Stimulated activated naive CD4-positive, alpha-beta T cell treated with Interleukin-2 at 50 U/mL for 16 hours (primary cell): ENCODE results near the gene HNRNPUL1.

Experiments used
- DNase-seq: peaks from one replicate; lab custom pipeline; 2025; lab: John Stamatoyannopoulos, UW

Gene HNRNPUL1

GRCh38 chr19:41234512-41235168 is 29.5 kb upstream of the HNRNPUL1 start:
- DNase-seq, result no peak

- DNase-seq, result no peak
Measured at GRCh38 chr19:41235480-41235879, 28.7 kb upstream of the HNRNPUL1 start.

DNA sequence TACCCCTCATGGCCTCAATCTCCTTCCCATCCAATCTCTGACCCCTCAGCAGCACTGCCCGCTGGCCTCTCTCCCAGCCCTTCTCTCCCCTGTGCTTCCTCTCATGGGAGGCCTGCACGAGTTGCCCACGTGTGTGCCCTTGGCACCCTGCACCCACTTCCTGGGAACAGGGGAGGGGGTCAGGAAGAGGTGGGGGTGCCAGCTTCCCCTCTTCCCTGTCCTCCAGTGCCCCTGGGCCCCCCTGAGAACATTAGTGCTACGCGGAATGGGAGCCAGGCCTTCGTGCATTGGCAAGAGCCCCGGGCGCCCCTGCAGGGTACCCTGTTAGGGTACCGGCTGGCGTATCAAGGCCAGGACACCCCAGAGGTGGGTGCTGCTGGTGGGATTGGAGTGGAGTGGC is 25.9 kb upstream of the HNRNPUL1 start:
- no peak for DNase-seq

GRCh38 chr19:41239363-41239762 is 24.8 kb upstream of the HNRNPUL1 start:
- no peak for DNase-seq

DNA sequence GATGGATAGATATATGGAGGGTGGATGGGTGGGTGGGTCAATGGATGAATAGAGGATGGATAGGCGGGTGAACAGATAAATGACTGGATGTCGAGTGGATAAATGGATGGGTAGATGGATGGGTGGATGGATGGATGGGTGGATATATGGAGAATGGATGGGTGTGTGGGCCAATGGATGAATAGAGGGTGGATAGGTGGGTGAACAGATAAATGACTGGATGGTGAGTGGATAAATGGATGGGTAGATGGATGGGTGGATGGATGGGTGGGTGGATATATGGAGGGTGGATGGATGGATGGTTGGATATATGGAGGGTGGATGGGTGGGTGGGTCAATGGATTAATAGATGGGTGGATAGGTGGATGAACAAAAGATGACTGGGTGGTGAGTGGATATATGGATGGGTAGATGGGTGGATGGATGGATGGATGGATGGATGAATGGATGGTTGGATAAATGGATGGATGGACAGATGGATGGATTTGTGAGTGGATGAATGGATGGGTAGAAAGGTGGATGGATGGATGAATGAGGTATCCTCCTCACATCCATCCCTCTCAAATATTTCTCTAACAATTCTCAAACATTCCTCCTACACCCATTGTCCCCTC is 24.1 kb upstream of the HNRNPUL1 start:
- DNase-seq, result no peak

GRCh38 chr19:41241859-41242258 is 22.3 kb upstream of the HNRNPUL1 start:
- no peak for DNase-seq

DNA sequence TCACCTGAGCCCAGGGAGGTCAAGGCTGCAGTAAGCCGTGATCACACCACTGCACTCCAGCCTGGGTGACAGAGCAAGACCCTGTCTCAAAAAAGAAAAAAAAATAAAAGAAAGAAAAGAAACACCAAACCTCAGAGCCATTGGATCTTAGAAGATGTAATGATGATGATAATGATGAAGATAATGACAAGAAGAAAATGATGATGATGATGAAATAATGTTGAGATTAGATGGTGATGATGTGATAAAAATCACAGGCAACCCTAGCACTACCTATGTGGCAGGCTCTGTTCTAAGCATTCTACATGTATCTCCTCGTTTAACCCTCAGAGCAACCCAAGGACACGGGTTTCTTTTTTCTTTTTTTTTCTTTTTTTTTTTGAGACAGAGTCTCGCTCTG is 20.1 kb upstream of the HNRNPUL1 start:
- no peak for DNase-seq

DNA sequence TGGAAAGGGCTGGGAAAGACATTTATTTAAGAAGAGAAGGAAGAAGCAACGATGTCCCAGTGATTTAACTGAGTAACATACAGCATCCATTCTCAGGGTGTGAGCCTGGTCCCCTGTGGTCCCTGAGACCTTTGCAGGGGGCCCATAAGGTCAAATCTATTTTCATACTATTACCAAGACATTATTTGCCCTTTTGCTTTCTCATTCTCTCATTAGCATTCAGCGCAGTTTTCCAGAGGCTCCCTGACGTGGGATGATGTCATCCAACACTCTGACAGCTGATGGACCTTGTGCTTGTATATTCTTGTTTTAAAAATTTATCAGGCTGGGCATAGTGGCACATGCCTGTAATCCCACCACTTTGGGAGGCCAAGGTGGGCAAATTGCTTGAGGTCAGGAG is 18.3 kb upstream of the HNRNPUL1 start:
- no peak for DNase-seq

DNA sequence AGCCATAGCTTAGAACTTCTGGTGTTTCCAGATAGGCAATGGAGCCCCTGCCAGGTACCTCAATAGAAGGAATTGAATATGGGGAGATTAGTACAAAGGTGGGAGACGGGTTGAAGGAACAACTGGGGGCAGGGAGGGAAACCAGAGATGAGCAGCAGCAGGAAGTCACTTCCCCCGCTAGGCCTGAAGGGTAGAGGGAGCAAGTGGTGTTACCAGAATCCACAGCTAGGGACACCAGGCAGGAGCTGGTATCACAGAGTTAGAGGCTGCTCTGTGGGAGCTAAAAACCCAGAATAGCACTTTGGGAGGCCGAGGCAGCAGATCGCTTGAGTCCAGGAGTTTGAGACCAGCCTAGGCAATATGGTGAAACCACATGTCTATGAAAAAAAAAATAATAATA is 15.3 kb upstream of the HNRNPUL1 start:
- no peak for DNase-seq

GRCh38 chr19:41249707-41250423 is 14.3 kb upstream of the HNRNPUL1 start:
- DNase-seq, result no peak

DNA sequence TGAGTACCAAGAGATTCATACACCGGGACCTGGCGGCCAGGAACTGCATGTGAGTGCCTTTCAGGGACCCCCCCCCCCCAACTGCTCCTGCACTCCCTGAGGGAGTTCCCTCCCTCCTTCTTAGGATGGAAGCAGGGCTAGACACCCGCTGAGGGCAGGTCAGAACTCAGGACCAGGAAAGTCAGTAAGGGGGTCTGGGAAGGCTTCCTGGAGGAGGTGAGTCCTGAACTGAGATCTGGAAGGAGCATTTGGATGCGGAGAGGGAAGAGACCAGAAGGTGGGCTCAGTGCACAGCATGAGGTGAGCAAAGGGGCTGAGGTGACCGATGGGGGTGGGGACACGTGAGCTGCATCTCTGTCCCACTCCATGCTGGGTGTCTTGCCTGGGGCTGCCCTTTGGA is 10.5 kb upstream of the HNRNPUL1 start:
- DNase-seq, result no peak

- no peak for DNase-seq
Measured at GRCh38 chr19:41255171-41255570, 9.0 kb upstream of the HNRNPUL1 start.

GRCh38 chr19:41261474-41262190 is 2.5 kb upstream of the HNRNPUL1 start:
- DNase-seq, result no peak

DNA sequence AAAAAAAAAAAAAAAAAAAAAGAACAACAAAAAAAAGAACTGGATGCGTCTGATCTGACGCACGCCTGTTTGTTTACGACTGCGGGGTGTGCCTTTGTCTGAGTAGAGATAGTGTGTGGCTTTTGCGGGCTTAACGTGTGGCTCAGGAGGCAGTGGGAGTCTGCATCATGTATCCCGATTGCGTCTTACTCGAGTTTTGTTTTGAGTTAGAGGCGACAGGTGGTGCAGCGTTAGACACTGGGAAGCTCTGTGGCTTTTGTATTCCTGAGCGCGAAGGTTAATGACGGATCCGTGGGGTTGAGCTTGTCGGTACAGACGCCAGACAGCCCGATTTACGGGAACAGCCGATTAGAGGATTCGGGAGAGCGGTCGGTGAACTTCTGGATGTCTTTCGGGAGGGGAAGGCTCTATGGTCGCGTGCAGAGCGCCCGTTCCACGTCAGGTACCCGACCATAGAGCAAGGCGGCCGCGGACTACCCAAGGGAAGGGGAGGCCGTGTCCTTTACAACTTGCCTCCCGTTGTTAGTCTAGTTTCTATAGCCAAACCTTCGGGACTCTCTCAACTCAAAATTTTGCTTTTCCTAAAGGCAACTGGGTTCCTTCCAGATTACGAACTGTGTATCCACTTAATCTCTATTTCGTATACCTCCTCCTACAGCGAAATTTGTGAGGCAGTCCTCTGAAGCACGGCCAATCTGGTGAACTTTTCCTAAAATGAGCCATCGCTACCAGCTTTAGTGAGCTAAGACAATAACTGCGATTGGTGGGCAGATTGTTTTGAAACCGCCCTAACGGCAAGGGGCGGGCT is 926 bp upstream of the HNRNPUL1 start:
- peak; percentile 87 for DNase-seq

DNA sequence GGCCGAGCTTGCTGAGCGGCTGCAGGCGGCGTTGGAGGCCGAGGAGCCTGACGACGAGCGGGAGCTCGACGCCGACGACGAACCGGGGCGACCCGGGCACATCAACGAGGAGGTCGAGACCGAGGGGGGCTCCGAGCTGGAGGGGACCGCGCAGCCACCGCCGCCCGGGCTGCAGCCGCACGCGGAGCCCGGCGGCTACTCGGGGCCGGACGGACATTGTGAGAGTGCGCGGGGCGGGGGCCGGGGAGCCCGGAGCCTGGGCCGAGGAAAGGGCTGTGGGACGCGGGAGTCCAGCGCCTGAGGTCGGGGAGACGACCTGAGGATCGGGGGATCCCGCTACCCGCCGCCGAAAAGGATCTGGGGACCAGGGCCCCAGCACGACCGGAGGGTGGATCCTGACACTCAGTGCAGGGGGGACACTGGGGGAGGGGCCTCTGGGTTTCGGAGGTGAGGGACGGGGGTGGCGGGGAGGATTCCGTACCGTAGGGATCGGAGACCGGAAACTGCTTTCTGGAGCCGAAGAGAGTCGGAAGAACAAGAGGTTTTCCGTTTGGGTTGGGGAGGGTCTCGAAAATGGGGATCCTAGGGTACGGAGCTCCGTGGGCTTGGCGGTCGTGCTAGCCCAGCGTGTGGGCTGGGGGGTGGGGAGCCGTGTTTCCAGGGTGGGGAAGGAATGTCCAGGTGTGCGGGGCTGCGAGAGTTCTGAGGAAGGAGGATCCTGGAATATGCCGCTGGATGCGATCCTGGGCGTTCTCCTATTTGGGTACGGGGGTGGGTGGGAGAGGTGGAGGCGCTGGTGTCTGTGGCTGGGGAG is 616 bp downstream of the HNRNPUL1 start:
- peak; percentile 59 for DNase-seq

GRCh38 chr19:41265395-41266153 is 1.4 kb downstream of the HNRNPUL1 start:
- no peak for DNase-seq

DNA sequence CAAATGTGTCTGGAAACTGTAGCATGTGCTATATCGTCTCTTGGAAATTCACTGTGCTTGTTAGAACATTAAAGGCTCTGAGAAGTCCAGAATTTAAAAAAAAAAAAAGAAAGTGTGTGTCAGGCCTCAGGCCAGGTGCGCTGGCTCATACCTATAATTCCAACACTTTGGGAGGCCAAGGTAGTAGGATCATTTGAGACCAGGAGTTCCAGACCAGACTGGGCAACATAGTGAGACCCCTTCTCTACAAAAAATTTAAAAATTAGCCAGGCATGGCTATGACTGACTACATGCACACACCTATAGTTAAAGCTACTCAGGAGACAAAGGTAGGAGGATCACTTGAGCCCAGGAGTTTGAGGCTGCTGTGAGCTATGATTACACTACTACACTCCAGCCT is 4.9 kb downstream of the HNRNPUL1 start:
- DNase-seq, result no peak

DNA sequence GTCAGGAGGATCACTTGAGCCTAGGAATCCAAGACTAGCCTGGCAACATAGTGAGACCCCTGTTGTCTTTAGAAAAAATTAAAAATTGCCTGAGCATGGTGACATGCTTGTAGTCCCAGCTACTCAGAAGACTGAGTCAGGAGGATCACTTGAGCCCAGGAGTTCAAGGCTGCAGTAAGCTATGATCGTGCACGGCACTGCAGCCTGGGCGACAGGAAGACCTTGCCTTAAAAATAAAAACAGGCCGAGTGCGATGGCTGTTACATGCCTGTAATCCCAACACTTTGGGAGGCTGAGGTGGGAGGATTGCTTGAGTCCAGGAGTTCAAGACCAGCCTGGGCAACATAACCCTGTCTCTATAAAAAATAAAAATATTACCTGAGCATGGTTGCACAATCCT is 5.4 kb downstream of the HNRNPUL1 start:
- no peak for DNase-seq

DNA sequence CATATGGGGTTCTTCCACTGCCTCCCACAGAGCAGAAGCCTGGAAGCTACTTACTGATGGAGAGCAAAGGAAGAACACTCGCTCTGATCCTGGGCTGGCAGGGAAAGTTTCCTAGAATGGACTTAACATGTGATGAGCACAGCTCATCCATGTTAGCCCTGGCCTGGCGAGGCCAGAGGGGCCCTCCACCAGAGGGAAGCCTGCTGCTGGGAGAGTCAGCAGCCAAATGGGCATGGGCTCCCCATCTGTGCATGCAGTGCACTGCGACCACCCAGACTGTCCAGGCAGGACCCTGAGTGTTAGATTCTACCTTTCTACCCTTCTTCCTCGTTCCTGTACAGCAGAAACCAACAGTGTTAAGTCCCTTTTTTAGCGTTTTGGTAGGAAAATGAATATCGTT is 8.9 kb downstream of the HNRNPUL1 start:
- no peak for DNase-seq

DNA sequence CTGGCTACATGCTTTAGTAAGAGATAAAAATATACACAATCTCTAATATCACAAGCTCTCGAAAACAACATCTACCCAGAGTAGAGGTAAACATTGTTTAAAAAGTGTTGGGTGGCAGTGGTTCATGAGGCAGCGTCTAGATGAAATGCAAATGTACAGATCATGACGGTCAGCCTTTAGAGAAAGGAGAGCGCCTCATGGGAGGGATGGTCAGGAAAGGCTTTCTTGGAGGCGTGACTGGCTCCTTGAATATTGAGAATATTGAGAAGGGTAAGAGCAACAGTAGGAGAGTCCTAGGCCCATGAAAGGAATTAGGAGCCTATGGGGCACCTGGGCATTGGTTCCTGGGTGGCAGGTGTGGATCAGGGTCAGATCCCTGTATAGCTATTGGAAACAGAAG is 10.6 kb downstream of the HNRNPUL1 start:
- no peak for DNase-seq
